Measurements from ENCODE around the gene S100A16.
"Not testable (repeated sequence)": the region's sequence is repeated elsewhere in the genome, so short reads cannot be mapped to it uniquely, and the experiment has no call there.

S100A16 gene

DNA sequence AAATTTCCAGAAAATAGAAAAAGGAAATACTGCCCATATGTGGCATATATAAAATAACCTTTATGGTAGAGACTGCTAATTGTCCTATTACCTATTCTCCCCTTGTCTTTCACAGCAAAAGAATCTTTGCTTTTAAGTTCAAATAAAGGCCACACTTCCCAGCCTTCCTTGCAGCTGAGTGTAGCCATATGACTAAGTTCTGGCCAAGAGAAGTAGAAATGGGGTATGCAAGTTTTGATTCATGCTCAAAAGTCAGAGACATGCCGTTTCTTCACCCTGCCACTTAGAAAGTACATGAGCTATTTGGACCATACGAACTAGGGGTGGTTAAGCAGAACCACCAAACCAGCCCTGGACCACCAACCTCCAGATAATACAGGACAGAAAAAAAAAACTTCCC is 29.0 kb downstream of the S100A16 start:
- H3K27ac ChIP-seq, result no peak overlapping the region
- no peaks in the 10 kb centered on the region for H3K9me3 ChIP-seq
- DNase-seq, result peak in 1 of 2 donors; percentile 2
- no peaks in the 10 kb centered on the region for H3K27me3 ChIP-seq
- H3K4me3 ChIP-seq, result no peak overlapping the region
- H3K36me3 ChIP-seq, result no peaks in the 10 kb centered on the region
- TF ChIP-seq, protein P1, sequence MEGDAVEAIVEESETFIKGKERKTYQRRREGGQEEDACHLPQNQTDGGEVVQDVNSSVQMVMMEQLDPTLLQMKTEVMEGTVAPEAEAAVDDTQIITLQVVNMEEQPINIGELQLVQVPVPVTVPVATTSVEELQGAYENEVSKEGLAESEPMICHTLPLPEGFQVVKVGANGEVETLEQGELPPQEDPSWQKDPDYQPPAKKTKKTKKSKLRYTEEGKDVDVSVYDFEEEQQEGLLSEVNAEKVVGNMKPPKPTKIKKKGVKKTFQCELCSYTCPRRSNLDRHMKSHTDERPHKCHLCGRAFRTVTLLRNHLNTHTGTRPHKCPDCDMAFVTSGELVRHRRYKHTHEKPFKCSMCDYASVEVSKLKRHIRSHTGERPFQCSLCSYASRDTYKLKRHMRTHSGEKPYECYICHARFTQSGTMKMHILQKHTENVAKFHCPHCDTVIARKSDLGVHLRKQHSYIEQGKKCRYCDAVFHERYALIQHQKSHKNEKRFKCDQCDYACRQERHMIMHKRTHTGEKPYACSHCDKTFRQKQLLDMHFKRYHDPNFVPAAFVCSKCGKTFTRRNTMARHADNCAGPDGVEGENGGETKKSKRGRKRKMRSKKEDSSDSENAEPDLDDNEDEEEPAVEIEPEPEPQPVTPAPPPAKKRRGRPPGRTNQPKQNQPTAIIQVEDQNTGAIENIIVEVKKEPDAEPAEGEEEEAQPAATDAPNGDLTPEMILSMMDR (IDR thresholded peaks at IDR 0.05), result no peak
- no peaks in the 10 kb centered on the region for H3K4me1 ChIP-seq
- intact Hi-C loops (cut with DNase I; ENCODE audit: low total_unique reads), result no loop called here

DNA sequence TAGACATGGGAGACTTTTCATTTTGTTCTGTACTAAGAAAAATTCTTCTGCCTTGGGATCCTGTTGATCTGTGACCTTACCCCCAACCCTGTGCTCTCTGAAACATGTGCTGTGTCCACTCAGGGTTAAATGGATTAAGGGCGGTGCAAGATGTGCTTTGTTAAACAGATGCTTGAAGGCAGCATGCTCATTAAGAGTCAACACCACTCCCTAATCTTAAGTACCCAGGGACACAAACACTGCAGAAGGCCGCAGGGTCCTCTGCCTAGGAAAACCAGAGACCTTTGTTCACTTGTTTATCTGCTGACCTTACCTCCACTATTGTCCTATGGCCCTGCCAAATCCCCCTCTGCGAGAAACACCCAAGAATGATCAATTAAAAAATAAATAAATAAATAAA is 29.4 kb downstream of the S100A16 start:
- intact Hi-C loops (cut with DNase I; ENCODE audit: low total_unique reads); H3K27me3 ChIP-seq; H3K9me3 ChIP-seq; H3K36me3 ChIP-seq; H3K4me3 ChIP-seq; H3K27ac ChIP-seq; H3K4me1 ChIP-seq: not testable (repeated sequence)
- DNase-seq, result peak in 1 of 2 donors; percentile 4

DNA sequence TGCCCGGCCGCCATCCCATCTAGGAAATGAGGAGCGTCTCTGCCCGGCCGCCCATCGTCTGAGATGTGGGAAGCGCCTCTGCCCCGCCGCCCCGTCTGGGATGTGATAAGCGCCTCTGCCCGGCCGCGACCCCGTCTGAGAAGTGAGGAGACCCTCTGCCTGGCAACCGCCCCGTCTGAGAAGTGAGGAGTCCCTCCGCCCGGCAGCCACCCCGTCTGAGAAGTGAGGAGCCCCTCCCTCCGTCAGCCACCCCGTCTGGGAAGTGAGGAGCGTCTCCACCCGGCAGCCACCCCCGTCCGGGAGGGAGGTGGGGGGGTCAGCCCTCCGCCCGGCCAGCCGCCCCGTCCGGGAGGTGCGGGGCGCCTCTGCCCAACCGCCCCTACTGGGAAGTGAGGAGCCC is 30.1 kb downstream of the S100A16 start:
- H3K4me1 ChIP-seq; H3K9me3 ChIP-seq; H3K27ac ChIP-seq; H3K36me3 ChIP-seq; intact Hi-C loops (cut with DNase I; ENCODE audit: low total_unique reads); H3K4me3 ChIP-seq; H3K27me3 ChIP-seq: not testable (repeated sequence)
- peak in 1 of 2 donors; percentile 51 for DNase-seq

DNA sequence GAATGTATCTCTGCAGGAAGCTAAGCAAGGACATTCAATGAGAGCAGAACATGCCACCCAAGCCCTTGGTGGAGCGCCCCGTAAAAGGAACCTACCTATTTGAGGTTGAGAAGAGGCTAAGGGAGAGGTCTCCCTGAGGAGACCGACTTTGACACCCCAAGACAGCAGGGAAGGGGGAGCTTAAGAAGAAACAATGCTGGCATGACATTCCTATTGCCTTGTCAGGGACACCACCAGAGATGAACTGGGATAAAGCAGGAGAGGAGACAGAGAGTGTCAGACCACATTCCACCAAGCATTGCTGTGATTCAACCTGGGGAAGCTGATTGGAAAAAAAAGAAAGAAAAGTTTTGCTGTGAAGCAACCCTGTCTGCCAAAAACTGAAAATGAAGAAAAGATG is 34.0 kb downstream of the S100A16 start:
- Histone ChIP-seq H3K27me3 (no peaks in the 10 kb centered on the region), H3K27ac (no peak overlapping the region), H3K4me3 (no peak overlapping the region), H3K4me1 (peaks cover 0 to 16% (median 8%) of the 10 kb centered on the region in 4 donors), H3K36me3 (no peaks in the 10 kb centered on the region), H3K9me3 (no peaks in the 10 kb centered on the region)
- DNase-seq, result peak in 1 of 2 donors; percentile 28
- intact Hi-C loops (cut with DNase I; ENCODE audit: low total_unique reads), result no loop called here
- TF ChIP-seq, protein P1 (IDR thresholded peaks at IDR 0.05), result no peak

DNA sequence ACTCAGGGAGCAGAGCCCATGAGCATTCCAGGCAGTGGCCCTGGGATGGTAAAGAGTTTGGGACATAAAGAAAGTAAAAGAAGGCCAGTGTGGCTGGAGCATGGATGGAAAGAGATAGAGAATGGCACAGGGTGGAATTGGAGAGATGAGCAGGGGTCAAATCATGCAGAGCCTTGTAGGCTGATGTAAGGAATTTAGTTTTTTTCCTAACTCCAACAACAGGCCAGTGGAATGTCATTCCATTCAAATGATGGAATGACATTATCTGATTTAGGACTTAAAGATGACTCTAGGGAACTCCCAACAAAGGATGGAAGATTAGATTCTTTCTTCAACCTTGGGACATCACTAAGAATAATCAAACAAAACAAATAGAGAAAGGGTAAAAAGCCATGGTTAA is 34.4 kb downstream of the S100A16 start:
- no peak overlapping the region for H3K27ac ChIP-seq
- DNase-seq, result no peak
- peaks cover 0 to 17% (median 10%) of the 10 kb centered on the region in 4 donors for H3K4me1 ChIP-seq
- TF ChIP-seq, protein P1 (IDR thresholded peaks at IDR 0.05), result no peak
- H3K27me3 ChIP-seq, result no peaks in the 10 kb centered on the region
- H3K36me3 ChIP-seq, result no peaks in the 10 kb centered on the region
- H3K9me3 ChIP-seq, result no peaks in the 10 kb centered on the region
- intact Hi-C loops (cut with DNase I; ENCODE audit: low total_unique reads), result no loop called here
- H3K4me3 ChIP-seq, result no peak overlapping the region

DNA sequence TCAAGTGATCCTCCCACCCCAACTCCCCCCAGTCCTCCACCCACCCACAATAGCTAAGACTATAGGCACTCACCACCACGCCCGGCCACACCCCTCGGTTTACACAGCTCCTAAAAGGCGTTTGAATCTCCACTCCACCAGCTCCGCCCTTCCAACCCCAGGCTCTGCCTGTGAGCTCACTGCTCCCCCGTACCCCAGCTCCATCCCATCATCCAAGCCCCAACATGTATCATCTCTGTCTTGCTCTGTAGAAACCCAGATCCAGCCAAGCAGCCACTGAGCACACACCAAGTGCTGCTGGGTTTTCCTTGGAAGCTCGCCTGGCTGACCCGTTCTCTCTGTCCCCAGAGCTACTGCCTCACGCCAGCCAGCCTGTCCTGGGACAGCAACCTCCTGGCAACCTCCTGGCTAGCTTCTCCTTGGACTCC is 35.3 kb downstream of the S100A16 start:
- H3K4me3 ChIP-seq, result no peak overlapping the region
- H3K9me3 ChIP-seq, result no peaks in the 10 kb centered on the region
- intact Hi-C loops (cut with DNase I; ENCODE audit: low total_unique reads), result no loop called here
- H3K27me3 ChIP-seq, result no peaks in the 10 kb centered on the region
- TF ChIP-seq, protein P1 (IDR thresholded peaks at IDR 0.05), result no peak
- H3K36me3 ChIP-seq, result no peaks in the 10 kb centered on the region
- peak overlapping the region in 1 of 2 donors; percentile 28 for H3K27ac ChIP-seq
- DNase-seq, result peak; percentile 39 to 85
- H3K4me1 ChIP-seq, result peaks cover 0 to 24% (median 16%) of the 10 kb centered on the region in 4 donors

DNA sequence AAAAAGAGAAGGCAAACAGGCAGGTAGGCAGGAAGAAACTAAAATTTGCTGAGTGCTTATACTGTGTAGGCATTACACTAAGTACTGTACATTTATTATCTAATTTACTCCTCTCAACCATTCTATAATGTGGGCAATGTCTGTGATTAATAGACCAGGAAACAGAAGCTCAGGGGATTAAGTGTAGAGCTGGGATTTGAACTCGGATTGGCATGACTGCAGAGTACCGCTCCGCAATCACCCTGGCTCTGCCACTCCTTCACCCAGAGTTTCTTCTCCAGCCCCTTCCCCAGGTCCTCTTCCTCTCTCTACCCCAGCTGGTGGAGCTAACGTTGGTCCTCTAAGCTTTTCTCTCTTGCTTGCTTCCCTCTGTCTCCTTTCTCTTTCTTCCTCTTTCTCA is 35.8 kb downstream of the S100A16 start:
- Histone ChIP-seq H3K4me3 (no peak overlapping the region), H3K27me3 (no peaks in the 10 kb centered on the region), H3K9me3 (no peaks in the 10 kb centered on the region), H3K4me1 (peaks cover 0 to 28% (median 18%) of the 10 kb centered on the region in 4 donors), H3K27ac (peak overlapping the region in 1 of 2 donors; percentile 28), H3K36me3 (no peaks in the 10 kb centered on the region)
- TF ChIP-seq, protein P1 (IDR thresholded peaks at IDR 0.05), result no peak
- peak in 1 of 2 donors; percentile 24 for DNase-seq
- intact Hi-C loops (cut with DNase I; ENCODE audit: low total_unique reads), result no loop called here

DNA sequence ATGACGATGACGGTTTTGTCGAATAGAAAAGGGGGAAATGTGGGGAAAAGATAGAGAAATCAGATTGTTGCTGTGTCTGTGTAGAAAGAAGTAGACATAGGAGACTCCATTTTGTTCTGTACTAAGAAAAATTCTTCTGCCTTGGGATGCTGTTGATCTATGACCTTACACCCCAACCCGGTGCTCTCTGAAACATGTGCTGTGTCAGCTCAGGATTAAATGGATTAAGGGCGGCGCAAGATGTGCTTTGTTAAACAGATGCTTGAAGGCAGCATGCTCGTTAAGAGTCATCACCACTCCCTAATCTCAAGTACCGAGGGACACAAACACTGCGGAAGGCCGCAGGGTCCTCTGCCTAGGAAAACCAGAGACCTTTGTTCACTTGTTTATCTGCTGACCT is 37.4 kb downstream of the S100A16 start:
- DNase-seq; H3K27ac ChIP-seq; H3K36me3 ChIP-seq; H3K9me3 ChIP-seq; intact Hi-C loops (cut with DNase I; ENCODE audit: low total_unique reads); H3K27me3 ChIP-seq; H3K4me3 ChIP-seq: not testable (repeated sequence)
- H3K4me1 ChIP-seq, result peaks cover 0 to 31% (median 19%) of the 10 kb centered on the region in 4 donors

DNA sequence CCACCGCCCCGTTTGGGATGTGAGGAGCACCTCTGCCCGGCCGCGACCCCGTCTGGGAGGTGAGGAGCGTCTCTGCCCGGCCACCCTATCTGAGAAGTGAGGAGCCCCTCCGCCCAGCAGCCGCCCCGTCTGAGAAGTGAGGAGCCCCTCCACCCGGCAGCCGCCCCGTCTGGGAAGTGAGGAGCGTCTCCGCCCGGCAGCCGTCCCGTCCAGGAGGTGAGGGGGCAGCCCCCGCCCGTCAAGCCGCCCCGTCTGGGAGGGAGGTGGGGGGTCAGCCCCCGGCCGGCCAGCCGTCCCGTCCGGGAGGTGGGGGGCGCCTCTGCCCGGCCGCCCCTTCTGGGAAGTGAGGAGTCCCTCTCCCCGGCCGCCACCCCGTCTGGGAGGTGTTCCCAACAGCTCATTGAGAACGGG is 37.9 kb downstream of the S100A16 start:
- intact Hi-C loops (cut with DNase I; ENCODE audit: low total_unique reads); H3K9me3 ChIP-seq; H3K36me3 ChIP-seq; H3K27me3 ChIP-seq; H3K4me3 ChIP-seq; H3K27ac ChIP-seq: not testable (repeated sequence)
- DNase-seq, result peak in 1 of 2 donors; percentile 60
- peaks cover 0 to 31% (median 19%) of the 10 kb centered on the region in 4 donors for H3K4me1 ChIP-seq
